Hindlimb muscle (tissue), 1 donor: ENCODE results near the gene SRSF11. TPM values are rescaled to one million over a fixed set of nuclear protein-coding genes. Genes with fewer than 3 reads are reported as not detected.

Source experiments
- polyA plus RNA-seq: library from polyadenylated mRNA; unstranded; fragments of 120-200 nt; gene quantifications from one replicate; pipeline ENCODE4 v1.2.1, GENCODE V29; 2013; ENCODE audit not compliant: insufficient read length

SRSF11 gene
- polyA plus RNA-seq, 1 donor, result 192 TPM

Other genes with a start within 250 kb of the SRSF11 start
- gene LRRC40, start 15.8 kb upstream of the SRSF11 start, polyA plus RNA-seq, result 14.8 TPM
- 15.0 TPM for gene ANKRD13C, start 133.3 kb downstream of the SRSF11 start, polyA plus RNA-seq
- 2.5 TPM for gene CTH, start 189.9 kb downstream of the SRSF11 start, polyA plus RNA-seq